LNCAP (cell line): ENCODE results near the gene SFRP2.

Source experiments
- CTCF ChIP-seq: fragments of 450-650 bp; IDR thresholded peaks from 2 replicates; pipeline ENCODE4 v1.5.1; 2017; ENCODE audit warnings: mild to moderate bottlenecking

The SFRP2 gene

DNA sequence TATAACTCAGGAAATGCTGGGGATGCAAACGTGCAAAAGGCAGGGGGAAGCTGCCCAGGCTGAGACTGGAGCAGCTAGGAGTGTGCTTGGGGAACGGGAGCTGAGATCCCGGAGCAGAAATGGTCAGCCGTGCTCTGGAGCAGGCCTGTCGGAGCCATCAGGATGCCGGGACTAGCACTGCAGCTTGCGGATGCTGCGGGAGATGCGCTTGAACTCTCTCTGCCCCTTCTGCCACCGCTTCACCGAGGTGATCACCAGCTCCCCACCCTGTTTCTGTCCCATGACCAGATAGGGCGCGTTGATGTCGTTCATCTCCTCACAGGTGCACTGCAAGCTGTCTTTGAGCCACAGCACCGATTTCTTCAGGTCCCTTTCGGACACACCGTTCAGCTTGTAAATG lies 7.6 kb downstream of the SFRP2 start:
- no peak for TF ChIP-seq CTCF

GRCh38 chr4:153780876-153781275 lies 8.0 kb downstream of the SFRP2 start:
- no peak for TF ChIP-seq CTCF

- TF ChIP-seq CTCF, result no peak
Observed at GRCh38 chr4:153780221-153780620, 8.7 kb downstream of the SFRP2 start.

DNA sequence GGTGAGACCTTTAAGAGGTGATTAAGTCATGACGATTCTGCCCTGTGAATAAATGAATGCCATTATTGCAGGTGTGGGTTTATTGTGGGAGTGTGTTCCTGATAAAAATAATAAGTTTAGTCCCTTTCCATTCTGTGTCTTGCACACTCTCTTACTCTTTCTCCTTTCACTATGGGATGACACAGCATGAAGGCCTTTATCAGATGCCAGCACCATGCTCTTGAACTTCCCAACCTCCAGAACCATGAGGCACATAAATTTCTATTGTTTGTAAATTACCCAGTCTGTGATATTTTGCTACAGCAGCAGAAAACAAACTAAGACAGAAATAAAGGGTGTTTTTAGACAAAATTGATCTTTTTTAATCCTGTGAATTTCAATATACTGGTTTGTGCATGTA lies 10.5 kb downstream of the SFRP2 start:
- no peak for TF ChIP-seq CTCF

- TF ChIP-seq CTCF, result no peak
Observed at GRCh38 chr4:153777421-153777820, 11.5 kb downstream of the SFRP2 start.

- no peak for TF ChIP-seq CTCF
Observed at GRCh38 chr4:153776601-153777000, 12.3 kb downstream of the SFRP2 start.

- no peak for TF ChIP-seq CTCF
Observed at GRCh38 chr4:153773236-153773690, 15.6 kb downstream of the SFRP2 start.

DNA sequence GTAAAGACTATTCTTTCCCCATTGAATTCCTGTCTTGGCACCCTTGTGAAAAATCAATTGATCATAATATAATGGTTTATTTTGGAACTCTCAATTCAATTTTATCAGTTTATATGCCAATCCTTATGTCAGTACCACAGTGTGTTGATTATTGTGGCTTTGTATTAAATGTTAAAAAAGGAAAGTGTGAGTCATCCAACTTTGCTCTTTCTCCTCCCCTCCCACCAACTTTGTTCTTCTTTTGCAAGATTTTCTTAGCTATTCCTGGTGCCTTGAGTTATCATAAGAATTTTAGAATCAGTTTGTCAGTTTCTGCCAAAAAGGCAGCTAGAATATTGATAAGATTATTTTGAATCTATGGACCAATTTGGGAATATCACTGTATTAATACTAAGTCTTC lies 17.8 kb downstream of the SFRP2 start:
- no peak for TF ChIP-seq CTCF
